ENCODE data around the gene BNC2.

BNC2 gene

DNA sequence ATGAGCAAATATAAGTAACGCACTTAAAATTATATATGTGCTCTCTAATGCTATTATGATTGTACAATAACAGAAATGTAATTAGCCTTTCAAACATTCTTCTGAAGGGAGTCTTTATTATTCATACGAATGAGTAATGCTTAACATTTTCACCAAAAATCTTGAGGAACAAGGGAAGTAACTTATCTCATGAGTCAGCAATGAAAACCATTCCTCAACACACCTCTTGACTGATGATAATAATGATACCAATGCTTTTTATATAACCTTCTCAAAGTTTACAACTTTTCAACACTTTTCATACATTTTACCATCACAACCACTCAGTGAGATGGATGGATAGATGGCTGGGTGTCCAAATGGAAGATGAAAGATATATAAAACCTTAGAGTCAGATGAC, 369.3 kb downstream of the BNC2 start:
- Histone ChIP-seq H2AFZ (ENCODE audit: low read length) (no peak overlapping the region), H3K79me2 (ENCODE audit: insufficient read depth, low read length) (no peaks in the 10 kb centered on the region), H3K9me2 (replicated peaks; ENCODE audit: low read depth, low read length) (no peaks in the 10 kb centered on the region), H3K9ac (ENCODE audit: low read depth, low read length, poor library complexity, severe bottlenecking) (no peak overlapping the region), H4K20me1 (ENCODE audit: insufficient read depth, low read length, poor library complexity, severe bottlenecking) (no peaks in the 10 kb centered on the region), H3K9me3 (ENCODE audit: insufficient read depth, low read depth, low read length) (no peaks in the 10 kb centered on the region), H3K36me3 (ENCODE audit: insufficient read depth, low read length) (no peaks in the 10 kb centered on the region), H3K4me1 (ENCODE audit: insufficient read depth, low read length, poor library complexity, severe bottlenecking) (no peaks in the 10 kb centered on the region), H3K27me3 (ENCODE audit: insufficient read depth, low read length, poor library complexity, severe bottlenecking) (no peaks in the 10 kb centered on the region), H3K4me2 (ENCODE audit: low read depth, low read length, poor library complexity, severe bottlenecking) (no peak overlapping the region), H3K4me3 (ENCODE audit: low read length, poor library complexity, severe bottlenecking) (no peak overlapping the region), H3F3A (ENCODE audit: low read depth) (no peaks in the 10 kb centered on the region)
- TF ChIP-seq, protein P1, sequence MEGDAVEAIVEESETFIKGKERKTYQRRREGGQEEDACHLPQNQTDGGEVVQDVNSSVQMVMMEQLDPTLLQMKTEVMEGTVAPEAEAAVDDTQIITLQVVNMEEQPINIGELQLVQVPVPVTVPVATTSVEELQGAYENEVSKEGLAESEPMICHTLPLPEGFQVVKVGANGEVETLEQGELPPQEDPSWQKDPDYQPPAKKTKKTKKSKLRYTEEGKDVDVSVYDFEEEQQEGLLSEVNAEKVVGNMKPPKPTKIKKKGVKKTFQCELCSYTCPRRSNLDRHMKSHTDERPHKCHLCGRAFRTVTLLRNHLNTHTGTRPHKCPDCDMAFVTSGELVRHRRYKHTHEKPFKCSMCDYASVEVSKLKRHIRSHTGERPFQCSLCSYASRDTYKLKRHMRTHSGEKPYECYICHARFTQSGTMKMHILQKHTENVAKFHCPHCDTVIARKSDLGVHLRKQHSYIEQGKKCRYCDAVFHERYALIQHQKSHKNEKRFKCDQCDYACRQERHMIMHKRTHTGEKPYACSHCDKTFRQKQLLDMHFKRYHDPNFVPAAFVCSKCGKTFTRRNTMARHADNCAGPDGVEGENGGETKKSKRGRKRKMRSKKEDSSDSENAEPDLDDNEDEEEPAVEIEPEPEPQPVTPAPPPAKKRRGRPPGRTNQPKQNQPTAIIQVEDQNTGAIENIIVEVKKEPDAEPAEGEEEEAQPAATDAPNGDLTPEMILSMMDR (conservative IDR thresholded peaks at IDR 0.05; ENCODE audit: low read length) = no peak
- TF ChIP-seq EZH2phosphoT487 (IDR thresholded peaks at IDR 0.05; ENCODE audit: borderline replicate concordance) = no peak

DNA sequence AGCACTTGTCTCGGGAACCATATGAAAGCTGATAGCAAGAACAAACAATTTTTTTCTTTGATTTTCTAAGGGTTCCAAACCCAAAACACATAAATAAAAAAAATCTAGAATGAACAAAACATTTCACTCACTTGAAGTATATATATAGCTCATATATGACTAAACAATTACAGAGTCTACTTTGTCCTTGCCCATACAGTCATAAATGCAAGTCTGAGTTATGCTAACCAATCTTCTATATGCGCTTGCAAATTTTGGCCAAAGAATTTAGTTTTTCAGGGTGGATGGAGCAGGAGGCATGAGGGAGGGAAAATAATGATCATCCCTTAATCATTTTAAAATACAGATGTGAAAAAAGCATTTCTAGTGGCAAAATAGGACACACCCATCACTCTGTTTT, 370.1 kb downstream of the BNC2 start:
- H3K9me3 ChIP-seq (ENCODE audit: insufficient read depth, low read depth, low read length) = no peaks in the 10 kb centered on the region
- H3K9ac ChIP-seq (ENCODE audit: low read depth, low read length, poor library complexity, severe bottlenecking) = no peak overlapping the region
- H3K36me3 ChIP-seq (ENCODE audit: insufficient read depth, low read length) = no peaks in the 10 kb centered on the region
- no peaks in the 10 kb centered on the region for H3F3A ChIP-seq (ENCODE audit: low read depth)
- TF ChIP-seq EZH2phosphoT487 (IDR thresholded peaks at IDR 0.05; ENCODE audit: borderline replicate concordance) = no peak
- TF ChIP-seq, protein P1 (conservative IDR thresholded peaks at IDR 0.05; ENCODE audit: low read length) = no peak
- no peaks in the 10 kb centered on the region for H3K27me3 ChIP-seq (ENCODE audit: insufficient read depth, low read length, poor library complexity, severe bottlenecking)
- no peak overlapping the region for H3K4me2 ChIP-seq (ENCODE audit: low read depth, low read length, poor library complexity, severe bottlenecking)
- no peak overlapping the region for H3K4me3 ChIP-seq (ENCODE audit: low read length, poor library complexity, severe bottlenecking)
- H4K20me1 ChIP-seq (ENCODE audit: insufficient read depth, low read length, poor library complexity, severe bottlenecking) = no peaks in the 10 kb centered on the region
- no peaks in the 10 kb centered on the region for H3K79me2 ChIP-seq (ENCODE audit: insufficient read depth, low read length)
- H3K4me1 ChIP-seq (ENCODE audit: insufficient read depth, low read length, poor library complexity, severe bottlenecking) = no peaks in the 10 kb centered on the region
- H3K9me2 ChIP-seq (replicated peaks; ENCODE audit: low read depth, low read length) = no peaks in the 10 kb centered on the region
- no peak overlapping the region for H2AFZ ChIP-seq (ENCODE audit: low read length)

DNA sequence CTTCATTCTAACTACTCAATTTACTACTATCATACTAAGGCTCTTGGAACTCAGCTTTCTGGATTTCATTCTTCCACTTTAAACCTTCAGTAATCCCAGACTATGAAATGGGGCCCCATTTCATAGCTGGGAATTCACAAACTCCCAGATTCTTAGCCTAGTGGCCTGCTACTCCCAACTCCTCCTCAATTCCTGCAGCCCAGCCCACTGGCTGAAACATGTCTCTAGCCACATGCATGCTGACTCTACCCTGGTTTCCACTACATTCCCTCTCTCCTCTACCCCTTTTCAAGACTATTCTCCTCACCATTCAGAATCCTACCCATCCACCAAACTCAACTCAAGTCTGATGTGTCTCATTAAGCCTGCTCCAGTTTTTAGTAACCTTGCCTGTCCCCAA, 370.6 kb downstream of the BNC2 start:
- Histone ChIP-seq H2AFZ (ENCODE audit: low read length) (no peak overlapping the region), H3K9me2 (replicated peaks; ENCODE audit: low read depth, low read length) (no peaks in the 10 kb centered on the region), H3K9me3 (ENCODE audit: insufficient read depth, low read depth, low read length) (no peaks in the 10 kb centered on the region), H3K36me3 (ENCODE audit: insufficient read depth, low read length) (no peaks in the 10 kb centered on the region), H3K27me3 (ENCODE audit: insufficient read depth, low read length, poor library complexity, severe bottlenecking) (no peaks in the 10 kb centered on the region), H3K79me2 (ENCODE audit: insufficient read depth, low read length) (no peaks in the 10 kb centered on the region), H3F3A (ENCODE audit: low read depth) (no peaks in the 10 kb centered on the region), H3K4me2 (ENCODE audit: low read depth, low read length, poor library complexity, severe bottlenecking) (no peak overlapping the region), H3K9ac (ENCODE audit: low read depth, low read length, poor library complexity, severe bottlenecking) (no peak overlapping the region), H3K4me1 (ENCODE audit: insufficient read depth, low read length, poor library complexity, severe bottlenecking) (no peaks in the 10 kb centered on the region), H3K4me3 (ENCODE audit: low read length, poor library complexity, severe bottlenecking) (no peak overlapping the region), H4K20me1 (ENCODE audit: insufficient read depth, low read length, poor library complexity, severe bottlenecking) (no peaks in the 10 kb centered on the region)
- TF ChIP-seq, protein P1 (conservative IDR thresholded peaks at IDR 0.05; ENCODE audit: low read length) = no peak
- TF ChIP-seq EZH2phosphoT487 (IDR thresholded peaks at IDR 0.05; ENCODE audit: borderline replicate concordance) = no peak

All from Loucy (cell line).